Gastroesophageal sphincter (tissue), 4 donors: ENCODE data around the gene FERMT3. TPM values are rescaled to one million over a fixed set of nuclear protein-coding genes. Genes with fewer than 3 reads are reported as not detected.

Experiments used
- ATAC-seq: fragments of 150-250 bp; one replicate; pipeline ENCODE4 v1.9.1; 2016; ENCODE audit warnings: mild to moderate bottlenecking, moderate library complexity
- H3K27ac ChIP-seq, 4 donors: fragments of 200-600 bp; sonication (generic) in 3 of 4; 1 replicate in 3 of 4; 2 replicates in 1 of 4; pipeline ENCODE4 v1.5.1; 2016 to 2019
- H3K27me3 ChIP-seq: fragments of 200-600 bp; sonication (generic); one replicate; pipeline ENCODE4 v1.5.1; 2019
- H3K36me3 ChIP-seq, 2 donors: fragments of 200-600 bp; sonication (generic); one replicate each; pipeline ENCODE4 v1.5.1; 2019; ENCODE audit warnings: control low read depth in 1 of 2
- H3K4me1 ChIP-seq, 3 donors: fragments of 200-600 bp; sonication (generic); 1 replicate in 2 of 3; 2 replicates in 1 of 3; pipeline ENCODE4 v1.5.1; 2016 to 2019; ENCODE audit warnings: control low read depth in 2 of 3
- H3K4me3 ChIP-seq, 2 donors: fragments of 200-600 bp; sonication (generic); one replicate each; pipeline ENCODE4 v1.5.1; 2019; ENCODE audit warnings: mild to moderate bottlenecking in 1 of 2, moderate library complexity in 1 of 2
- H3K9me3 ChIP-seq, 3 donors: fragments of 200-600 bp; sonication (generic); one replicate each; pipeline ENCODE4 v1.5.1; 2017 to 2019; ENCODE audit warnings: control low read depth in 2 of 3
- EP300 ChIP-seq: sonication (generic); formaldehyde crosslinking; IDR thresholded peaks from one replicate; pipeline ENCODE4 v1.6.1; 2017; ENCODE audit warnings: antibody characterized with exemption, mild to moderate bottlenecking
- POLR2A ChIP-seq, 2 donors: fragments of 450-650 bp; IDR thresholded peaks; one replicate each; pipeline ENCODE4 v1.6.1; 2017; ENCODE audit warnings: antibody characterized with exemption in 2 of 2, mild to moderate bottlenecking in 2 of 2, moderate library complexity in 1 of 2
- POLR2AphosphoS5 ChIP-seq: sonication (generic); formaldehyde crosslinking; IDR thresholded peaks from one replicate; pipeline ENCODE4 v1.6.1; 2017; ENCODE audit warnings: antibody characterized with exemption
- WGBS, 2 donors: methylation state at CpG; one replicate each; pipeline ENCODE4 v1.1.5; 2018; ENCODE audit warnings: low coverage in 1 of 2; 5-methylcytosine and 5-hydroxymethylcytosine counted together
- total RNA-seq, 4 donors: library from RNA; depleted of rRNA; stranded (reverse); fragments of >200 nt; gene quantifications; one replicate each; pipeline ENCODE4 v1.1.0, GENCODE V29; 2016
- TF ChIP-seq, protein P1 (sequence below), 4 experiments: fragments of 200-600 bp in 2 of 4; fragments of 450-650 bp in 2 of 4; sonication (generic) in 1 of 4; IDR thresholded peaks; one replicate each; pipeline ENCODE4 v1.5.1; 2017 to 2019; ENCODE audit warnings: antibody characterized with exemption in 4 of 4, mild to moderate bottlenecking in 2 of 4, moderate library complexity in 2 of 4

The FERMT3 gene
- total RNA-seq, 4 donors from 2014 or later: 14.5 to 28.5 (median 17.0) TPM

DNA sequence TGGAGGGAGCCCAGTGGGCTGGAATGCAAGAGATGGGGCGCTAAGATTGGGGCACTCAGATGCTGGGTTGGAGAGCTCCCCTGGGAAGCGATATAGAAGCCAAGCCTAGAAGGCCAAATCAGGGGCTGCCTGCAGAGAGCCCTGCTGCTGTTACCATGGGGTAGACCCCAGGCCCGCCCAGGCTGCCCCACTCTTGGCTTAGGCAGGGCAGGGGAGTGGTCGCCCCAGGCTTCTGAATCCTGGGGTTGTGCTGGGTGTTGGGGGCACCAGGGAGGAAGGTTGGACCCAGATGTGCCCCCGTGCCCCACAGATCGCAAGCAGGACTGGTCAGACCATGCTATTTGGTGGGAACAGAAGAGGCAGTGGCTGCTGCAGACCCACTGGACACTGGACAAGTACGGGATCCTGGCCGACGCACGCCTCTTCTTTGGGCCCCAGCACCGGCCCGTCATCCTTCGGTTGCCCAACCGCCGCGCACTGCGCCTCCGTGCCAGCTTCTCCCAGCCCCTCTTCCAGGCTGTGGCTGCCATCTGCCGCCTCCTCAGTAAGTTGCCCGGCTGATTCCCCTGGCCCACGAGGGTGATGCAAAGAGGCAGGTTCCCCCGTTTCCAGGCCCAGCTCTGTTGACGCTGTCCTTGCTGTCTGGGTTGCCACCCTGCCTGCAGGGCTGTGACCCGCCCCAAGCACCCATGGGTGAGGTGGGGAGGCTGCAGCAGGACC, 3.9 kb downstream of the FERMT3 start:
- ATAC-seq: no peak
- no peak overlapping the region for H3K4me3 ChIP-seq
- no peaks in the 10 kb centered on the region for H3K9me3 ChIP-seq
- peaks cover 0 to 30% (median 0%) of the 10 kb centered on the region in 3 donors for H3K4me1 ChIP-seq
- WGBS, 2 donors: 60% methylated on average over 2 of the region's 24 CpGs; no CpG with 5 or more reads in 1 of the 2 donors
- peaks cover 0 to 37% of the 10 kb centered on the region in 2 donors for H3K36me3 ChIP-seq
- TF ChIP-seq POLR2A (IDR thresholded peaks at IDR 0.05) (no peak), EP300 (no peak), POLR2AphosphoS5 (no peak)
- TF ChIP-seq, protein P1, sequence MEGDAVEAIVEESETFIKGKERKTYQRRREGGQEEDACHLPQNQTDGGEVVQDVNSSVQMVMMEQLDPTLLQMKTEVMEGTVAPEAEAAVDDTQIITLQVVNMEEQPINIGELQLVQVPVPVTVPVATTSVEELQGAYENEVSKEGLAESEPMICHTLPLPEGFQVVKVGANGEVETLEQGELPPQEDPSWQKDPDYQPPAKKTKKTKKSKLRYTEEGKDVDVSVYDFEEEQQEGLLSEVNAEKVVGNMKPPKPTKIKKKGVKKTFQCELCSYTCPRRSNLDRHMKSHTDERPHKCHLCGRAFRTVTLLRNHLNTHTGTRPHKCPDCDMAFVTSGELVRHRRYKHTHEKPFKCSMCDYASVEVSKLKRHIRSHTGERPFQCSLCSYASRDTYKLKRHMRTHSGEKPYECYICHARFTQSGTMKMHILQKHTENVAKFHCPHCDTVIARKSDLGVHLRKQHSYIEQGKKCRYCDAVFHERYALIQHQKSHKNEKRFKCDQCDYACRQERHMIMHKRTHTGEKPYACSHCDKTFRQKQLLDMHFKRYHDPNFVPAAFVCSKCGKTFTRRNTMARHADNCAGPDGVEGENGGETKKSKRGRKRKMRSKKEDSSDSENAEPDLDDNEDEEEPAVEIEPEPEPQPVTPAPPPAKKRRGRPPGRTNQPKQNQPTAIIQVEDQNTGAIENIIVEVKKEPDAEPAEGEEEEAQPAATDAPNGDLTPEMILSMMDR (IDR thresholded peaks at IDR 0.05): no peak
- H3K27ac ChIP-seq: no peak overlapping the region
- H3K27me3 ChIP-seq: no peaks in the 10 kb centered on the region

DNA sequence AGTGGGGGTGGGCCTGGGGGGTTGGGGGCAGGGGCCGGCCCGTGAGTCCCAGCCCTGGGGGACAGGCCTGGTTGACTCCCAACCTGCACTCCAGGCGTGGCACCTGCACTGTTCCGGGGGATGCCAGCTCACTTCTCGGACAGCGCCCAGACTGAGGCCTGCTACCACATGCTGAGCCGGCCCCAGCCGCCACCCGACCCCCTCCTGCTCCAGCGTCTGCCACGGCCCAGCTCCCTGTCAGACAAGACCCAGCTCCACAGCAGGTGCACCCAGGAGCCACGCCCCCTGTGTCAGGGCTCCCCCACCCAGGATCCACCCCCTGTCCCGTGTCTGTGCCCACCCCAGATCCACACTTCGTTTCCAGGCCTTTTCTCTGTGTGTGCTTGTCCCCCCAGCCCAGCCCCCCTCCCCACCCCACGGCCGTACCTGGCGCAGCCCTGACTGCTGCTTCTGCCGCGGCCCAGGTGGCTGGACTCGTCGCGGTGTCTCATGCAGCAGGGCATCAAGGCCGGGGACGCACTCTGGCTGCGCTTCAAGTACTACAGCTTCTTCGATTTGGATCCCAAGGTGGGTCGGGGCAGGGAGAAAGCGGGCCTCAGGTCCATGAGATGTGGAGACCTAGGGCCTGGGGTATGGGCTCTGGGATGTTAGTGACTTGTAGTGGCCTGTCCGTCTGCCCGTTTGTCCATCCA, 4.8 kb downstream of the FERMT3 start:
- TF ChIP-seq POLR2AphosphoS5: no peak
- no peak for TF ChIP-seq EP300
- TF ChIP-seq, protein P1 (IDR thresholded peaks at IDR 0.05): no peak
- no peak for TF ChIP-seq POLR2A (IDR thresholded peaks at IDR 0.05)
- Histone ChIP-seq H3K4me1 (peaks cover 0 to 21% (median 0%) of the 10 kb centered on the region in 3 donors), H3K9me3 (no peaks in the 10 kb centered on the region), H3K27me3 (no peaks in the 10 kb centered on the region), H3K27ac (no peak overlapping the region), H3K36me3 (peaks cover 0 to 29% of the 10 kb centered on the region in 2 donors), H3K4me3 (no peak overlapping the region)
- 80 to 81% methylated on average over 1 to 6 of the region's 30 CpGs for WGBS, 2 donors
- no peak for ATAC-seq

DNA sequence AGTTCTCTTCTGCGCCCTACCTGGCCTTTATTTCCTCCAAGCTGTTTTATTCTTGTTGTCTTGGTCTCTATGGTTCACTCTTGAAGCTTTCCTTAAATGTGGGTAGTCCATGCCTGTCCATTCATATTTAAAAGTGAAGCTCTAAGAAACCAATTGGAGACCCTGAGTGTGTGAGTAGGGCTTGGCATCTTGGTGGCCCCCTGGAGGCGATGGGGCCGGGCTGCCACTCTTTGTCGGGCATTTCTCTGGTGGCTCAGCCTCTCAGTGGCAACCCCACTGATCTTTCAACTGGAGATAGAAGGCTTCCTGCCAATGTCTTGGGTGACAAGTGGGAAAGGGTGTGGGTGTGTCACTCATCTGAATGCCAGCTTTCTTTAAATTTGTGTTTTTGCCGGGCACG, 10.4 kb downstream of the FERMT3 start:
- TF ChIP-seq, protein P1 (IDR thresholded peaks at IDR 0.05): no peak
- TF ChIP-seq POLR2AphosphoS5: no peak
- TF ChIP-seq POLR2A (IDR thresholded peaks at IDR 0.05): no peak
- no peak for TF ChIP-seq EP300
- H3K27me3 ChIP-seq: no peaks in the 10 kb centered on the region
- H3K4me1 ChIP-seq: no peaks in the 10 kb centered on the region
- 96 to 100% methylated on average over 1 to 2 of the region's 6 CpGs for WGBS, 2 donors
- H3K36me3 ChIP-seq: peaks cover 0 to 25% of the 10 kb centered on the region in 2 donors
- H3K9me3 ChIP-seq: no peaks in the 10 kb centered on the region
- H3K4me3 ChIP-seq: no peak overlapping the region
- H3K27ac ChIP-seq: no peak overlapping the region
- no peak for ATAC-seq

DNA sequence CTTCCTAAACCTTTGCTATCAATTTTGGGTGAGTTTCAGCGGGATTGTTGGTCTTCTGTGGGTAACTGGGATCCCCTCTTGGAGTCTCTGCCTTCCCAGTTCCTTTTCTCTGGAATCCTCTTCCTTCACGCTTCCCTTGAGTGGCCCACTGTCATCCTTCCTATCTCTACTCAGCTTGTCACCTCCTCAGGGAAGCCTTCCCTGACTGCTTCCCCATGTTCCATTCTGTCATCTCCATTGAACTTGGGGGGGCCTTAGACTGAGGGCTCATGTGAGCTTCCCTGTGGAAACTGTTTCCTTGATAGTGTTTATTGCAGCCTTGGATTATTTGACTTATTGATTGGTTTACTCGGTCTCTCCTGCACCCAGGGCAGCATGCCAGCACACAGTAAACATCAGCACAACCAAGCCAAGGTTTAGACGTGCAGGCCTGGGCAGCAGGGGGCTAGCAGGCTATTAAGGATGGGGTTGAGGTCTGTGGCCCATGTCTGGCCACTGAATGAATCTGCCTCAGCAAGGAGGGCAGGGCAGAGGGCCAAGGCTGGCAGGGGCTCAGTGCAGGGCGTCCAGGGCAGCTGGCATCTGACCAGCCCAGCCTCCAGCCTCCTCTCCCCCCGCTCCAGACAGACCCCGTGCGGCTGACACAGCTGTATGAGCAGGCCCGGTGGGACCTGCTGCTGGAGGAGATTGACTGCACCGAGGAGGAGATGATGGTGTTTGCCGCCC, 12.3 kb downstream of the FERMT3 start:
- no peak for ATAC-seq
- Histone ChIP-seq H3K36me3 (peaks cover 0 to 28% of the 10 kb centered on the region in 2 donors), H3K4me1 (no peaks in the 10 kb centered on the region), H3K4me3 (no peak overlapping the region), H3K27me3 (no peaks in the 10 kb centered on the region), H3K27ac (no peak overlapping the region), H3K9me3 (no peaks in the 10 kb centered on the region)
- WGBS, 2 donors: 93% methylated on average over 2 of the region's 11 CpGs; no CpG with 5 or more reads in 1 of the 2 donors
- TF ChIP-seq POLR2AphosphoS5 (no peak), EP300 (no peak), POLR2A (IDR thresholded peaks at IDR 0.05) (no peak)
- TF ChIP-seq, protein P1 (IDR thresholded peaks at IDR 0.05): no peak
